HG02885 (cell line): Measurements from ENCODE around the gene BFSP1.

ENCODE experiments used
- ATAC-seq: cut with Tn5 transposase; IDR thresholded peaks from one replicate; pipeline ENCODE4 v1.9.1; 2021; ENCODE audit warnings: mild to moderate bottlenecking; ENCODE audit not compliant: unreplicated experiment, poor library complexity

BFSP1 gene

GRCh38 chr20:17524560-17524959 lies 6.6 kb downstream of the BFSP1 start:
- no peak for ATAC-seq

GRCh38 chr20:17523326-17523725 lies 7.9 kb downstream of the BFSP1 start:
- ATAC-seq, result no peak

- ATAC-seq, result no peak
Measured at GRCh38 chr20:17522528-17522927, 8.7 kb downstream of the BFSP1 start.

GRCh38 chr20:17520583-17520982 lies 10.6 kb downstream of the BFSP1 start:
- no peak for ATAC-seq

- ATAC-seq, result no peak
Measured at GRCh38 chr20:17519606-17520285, 11.4 kb downstream of the BFSP1 start.

GRCh38 chr20:17518339-17519052 lies 12.7 kb downstream of the BFSP1 start:
- no peak for ATAC-seq

DNA sequence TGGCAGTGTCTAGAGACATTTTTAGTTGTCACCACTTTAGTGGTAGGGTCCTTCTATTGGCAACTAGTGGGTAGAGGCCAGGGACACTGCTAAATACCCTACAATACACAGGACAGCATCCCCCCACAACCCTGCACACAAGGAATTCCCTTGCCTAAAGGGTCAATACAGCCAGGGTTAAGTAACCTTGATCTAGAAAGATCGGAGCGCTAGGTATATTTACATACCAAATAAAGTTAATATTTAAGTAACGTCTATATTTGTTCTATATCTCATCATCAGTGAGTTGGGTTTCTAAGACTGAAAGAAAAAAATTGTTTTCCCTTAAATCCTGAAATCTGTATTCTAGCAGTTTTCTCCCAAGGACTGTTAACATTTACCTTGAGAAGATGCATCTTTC lies 16.1 kb downstream of the BFSP1 start:
- no peak for ATAC-seq

- no peak for ATAC-seq
Measured at GRCh38 chr20:17513939-17514338, 17.2 kb downstream of the BFSP1 start.

DNA sequence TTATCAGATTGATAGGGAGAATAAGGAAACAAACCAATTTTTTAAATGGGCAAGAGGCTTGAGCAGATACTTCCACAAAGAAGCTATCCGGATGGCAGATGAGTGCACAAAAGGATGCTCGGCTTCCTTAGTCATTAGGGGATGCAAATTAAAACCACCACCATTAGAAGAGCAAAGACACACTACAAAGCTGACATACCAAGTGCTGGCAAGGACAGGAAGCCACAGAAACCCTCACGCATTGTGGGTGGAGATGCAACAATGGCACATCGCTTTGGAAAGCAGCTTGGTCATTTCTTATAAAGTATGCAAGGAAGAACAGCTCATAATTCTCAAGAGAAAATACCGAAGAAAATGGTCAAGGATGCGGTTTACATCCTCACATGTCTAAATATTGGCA lies 19.8 kb downstream of the BFSP1 start:
- ATAC-seq, result no peak

DNA sequence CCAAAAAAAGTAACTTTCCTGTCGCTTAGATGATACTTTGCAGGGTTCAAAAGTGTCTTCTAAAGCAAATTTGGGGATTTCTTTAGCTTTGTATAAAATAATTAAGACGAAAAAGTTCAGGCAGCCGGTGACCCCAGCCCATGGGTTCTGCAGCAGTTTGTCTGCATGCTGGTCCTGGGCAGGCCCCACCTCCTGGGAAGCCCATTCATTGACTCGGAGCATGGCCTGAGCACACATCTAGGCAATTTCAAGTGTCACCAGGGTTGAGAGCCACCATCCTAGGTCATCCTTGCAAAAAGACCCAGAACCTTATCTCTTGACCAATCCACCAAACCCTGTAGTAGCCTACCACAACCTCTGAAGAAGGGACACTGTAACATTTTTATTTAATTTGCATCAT lies 20.6 kb downstream of the BFSP1 start:
- ATAC-seq, result no peak

- ATAC-seq, result no peak
Measured at GRCh38 chr20:17508756-17509155, 22.4 kb downstream of the BFSP1 start.

DNA sequence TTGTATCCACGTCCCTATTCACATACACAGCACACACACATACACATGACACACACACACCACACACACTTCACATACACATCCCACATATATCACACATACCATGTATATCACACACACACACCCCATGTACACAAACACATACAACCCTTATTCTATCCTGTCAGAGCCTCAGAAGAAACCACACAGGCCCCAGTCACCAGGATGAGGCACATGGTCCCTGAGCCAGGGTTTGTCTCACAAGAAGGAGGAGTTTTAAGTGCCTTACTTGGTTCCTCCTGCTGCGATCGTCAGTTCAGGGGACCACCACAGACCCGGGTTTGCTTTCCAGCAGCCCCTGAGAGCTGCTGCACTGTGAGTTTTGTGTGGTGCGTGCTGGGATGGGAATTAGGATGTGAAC lies 23.6 kb downstream of the BFSP1 start:
- ATAC-seq, result no peak

- no peak for ATAC-seq
Measured at GRCh38 chr20:17507032-17507431, 24.1 kb downstream of the BFSP1 start.

DNA sequence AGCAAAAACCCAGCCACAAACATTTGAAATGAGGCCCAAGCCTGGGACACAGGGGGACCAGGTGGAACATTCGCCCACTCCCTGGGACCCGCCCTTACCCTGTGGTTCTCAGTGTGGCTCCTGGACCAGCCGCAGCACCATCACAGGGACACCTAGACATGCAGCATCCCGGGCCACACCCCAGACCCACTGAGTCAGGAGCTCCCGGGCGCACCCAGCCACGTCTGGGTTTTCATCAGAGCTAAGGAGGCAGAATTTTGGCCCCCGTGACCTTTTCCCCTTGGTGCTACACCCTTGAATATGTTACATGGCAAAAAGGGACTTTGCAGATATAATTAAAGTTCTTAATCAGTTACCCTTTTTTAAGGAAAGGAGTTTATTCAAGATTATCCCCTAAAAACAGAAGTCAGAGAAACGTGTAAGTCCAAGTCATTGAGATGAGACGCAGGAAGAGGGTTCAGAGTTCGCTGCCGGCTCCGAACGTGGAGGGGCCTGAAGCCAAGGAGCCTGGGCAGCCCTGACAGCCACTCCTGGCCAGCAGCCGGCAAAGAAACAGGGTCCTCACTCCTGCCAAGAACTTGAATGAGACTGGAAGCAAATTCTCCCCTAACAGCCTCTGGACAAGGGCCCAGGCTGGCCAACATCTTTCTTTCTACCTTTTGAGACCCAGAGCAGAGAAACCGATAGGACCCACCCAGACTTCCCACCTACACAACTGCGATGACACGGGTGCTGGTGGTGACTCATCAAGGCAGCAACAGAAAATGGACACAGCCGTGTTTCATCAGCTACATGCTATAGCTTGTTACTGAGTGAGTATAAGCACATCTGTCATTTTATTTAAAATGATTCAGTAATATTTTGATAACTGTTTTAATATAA lies 25.3 kb downstream of the BFSP1 start:
- ATAC-seq, result peak; percentile 35

DNA sequence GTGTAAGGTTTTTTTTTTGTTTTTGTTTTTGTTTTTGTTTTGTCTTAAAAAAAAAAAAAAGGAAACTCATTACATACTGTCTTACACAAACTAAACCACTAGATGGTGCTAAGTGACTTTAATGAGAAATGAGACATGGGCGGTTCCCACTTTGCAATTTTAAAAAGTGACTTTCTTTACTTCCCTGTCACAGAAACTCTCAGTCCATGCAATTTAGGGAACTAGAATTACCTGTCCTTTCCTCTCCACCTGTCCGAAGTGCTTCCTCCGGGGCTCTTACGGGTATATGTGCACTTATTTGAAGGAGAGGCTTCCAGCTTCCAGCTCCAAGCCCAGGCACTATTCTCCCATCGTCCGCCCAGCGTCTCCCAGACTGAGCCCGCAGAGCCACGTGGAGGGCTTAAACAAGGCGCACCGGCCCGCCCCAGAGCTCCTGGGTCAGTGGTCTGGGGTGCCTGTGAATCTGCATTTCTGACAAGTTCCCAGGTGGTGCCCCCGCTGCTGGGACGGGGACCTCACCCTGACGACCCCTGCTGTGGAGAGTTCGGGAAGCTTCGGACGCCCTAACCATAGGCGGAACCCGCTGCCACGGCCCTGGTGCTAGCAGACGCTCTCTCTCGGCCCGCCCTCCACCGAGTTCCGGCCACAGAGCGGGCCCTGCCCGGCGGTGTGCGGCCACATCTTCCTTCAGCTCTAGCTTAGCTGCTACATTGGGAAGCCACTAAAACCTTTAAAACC lies 26.1 kb downstream of the BFSP1 start:
- ATAC-seq, result peak; percentile 76

- ATAC-seq, result peak; percentile 23
Measured at GRCh38 chr20:17504066-17504897, 26.9 kb downstream of the BFSP1 start.

- no peak for ATAC-seq
Measured at GRCh38 chr20:17503301-17504065, 27.7 kb downstream of the BFSP1 start.

DNA sequence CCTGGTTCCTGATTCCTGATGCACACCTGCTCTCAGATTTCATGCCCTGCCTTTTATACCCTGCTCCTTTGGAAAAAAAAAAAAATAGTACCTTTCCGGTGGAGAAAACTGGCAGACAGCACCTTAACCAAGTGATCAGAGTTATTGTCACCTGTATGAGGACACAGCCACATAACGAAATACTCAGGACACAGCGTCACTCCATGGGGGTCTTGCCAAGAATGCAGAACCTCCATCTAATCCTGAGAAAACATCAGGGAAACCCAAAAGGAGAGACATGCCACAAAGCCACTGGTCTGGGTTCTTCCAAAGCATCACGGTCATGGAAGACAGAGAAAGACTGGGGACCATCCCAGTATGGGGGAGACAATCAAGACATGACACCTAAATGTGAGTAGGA lies 29.1 kb downstream of the BFSP1 start:
- ATAC-seq, result no peak

DNA sequence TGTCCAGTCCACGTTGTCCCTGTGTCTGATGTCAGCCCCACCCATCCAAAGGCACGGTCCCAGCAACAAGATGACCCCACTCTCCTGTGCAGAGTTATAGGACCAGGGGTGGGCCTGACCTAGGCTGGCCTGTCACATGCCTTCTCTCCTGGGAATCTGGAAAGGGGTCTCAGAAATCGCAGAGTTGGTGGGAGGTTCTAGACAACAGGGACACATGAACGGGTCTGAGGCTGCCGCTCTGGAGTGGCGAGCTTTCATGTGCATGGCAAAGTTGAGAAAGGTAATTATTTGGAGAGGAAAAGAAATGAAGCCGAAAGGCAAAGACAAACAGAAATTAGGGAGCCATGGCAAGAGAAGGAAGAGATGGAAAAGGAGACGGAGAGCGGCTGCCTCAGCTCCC lies 29.5 kb downstream of the BFSP1 start:
- no peak for ATAC-seq
